ENCODE data around the gene PROK2.

PROK2 gene

GRCh38 chr3:71760140-71760539 lies 24.8 kb downstream of the PROK2 start:
- no peak for TF ChIP-seq CTCF (IDR thresholded peaks at IDR 0.05; ENCODE audit: insufficient read depth, low read length, poor library complexity, severe bottlenecking)
- TF ChIP-seq EZH2phosphoT487 (conservative IDR thresholded peaks at IDR 0.05; ENCODE audit: low read length): no peak
- Histone ChIP-seq H3K4me3 (ENCODE audit: insufficient read depth, low read length, poor library complexity, severe bottlenecking) (no peak overlapping the region), H2AFZ (ENCODE audit: low read depth, low read length, severe bottlenecking) (no peak overlapping the region), H3K27ac (ENCODE audit: low read depth, low read length) (no peak overlapping the region), H4K20me1 (ENCODE audit: low read depth, low read length) (no peaks in the 10 kb centered on the region), H3F3A (ENCODE audit: insufficient read depth) (no peaks in the 10 kb centered on the region), H3K4me2 (ENCODE audit: low read depth, low read length, poor library complexity, severe bottlenecking) (no peak overlapping the region), H3K9me3 (ENCODE audit: insufficient read depth, low read length) (no peaks in the 10 kb centered on the region), H3K36me3 (ENCODE audit: low read length) (no peaks in the 10 kb centered on the region), H3K9ac (ENCODE audit: low read length) (no peak overlapping the region), H3K79me2 (ENCODE audit: insufficient read depth, low read length) (no peaks in the 10 kb centered on the region), H3K9me2 (replicated peaks; ENCODE audit: insufficient read depth, low read length) (no peaks in the 10 kb centered on the region), H3K27me3 (ENCODE audit: low read length) (no peaks in the 10 kb centered on the region)

GRCh38 chr3:71759401-71759800 lies 25.5 kb downstream of the PROK2 start:
- no peaks in the 10 kb centered on the region for H4K20me1 ChIP-seq (ENCODE audit: low read depth, low read length)
- no peak overlapping the region for H2AFZ ChIP-seq (ENCODE audit: low read depth, low read length, severe bottlenecking)
- H3K9me3 ChIP-seq (ENCODE audit: insufficient read depth, low read length): no peaks in the 10 kb centered on the region
- H3K27me3 ChIP-seq (ENCODE audit: low read length): no peaks in the 10 kb centered on the region
- no peak overlapping the region for H3K4me3 ChIP-seq (ENCODE audit: insufficient read depth, low read length, poor library complexity, severe bottlenecking)
- TF ChIP-seq EZH2phosphoT487 (conservative IDR thresholded peaks at IDR 0.05; ENCODE audit: low read length) (no peak), CTCF (IDR thresholded peaks at IDR 0.05; ENCODE audit: insufficient read depth, low read length, poor library complexity, severe bottlenecking) (no peak)
- no peak overlapping the region for H3K27ac ChIP-seq (ENCODE audit: low read depth, low read length)
- no peak overlapping the region for H3K9ac ChIP-seq (ENCODE audit: low read length)
- no peaks in the 10 kb centered on the region for H3K36me3 ChIP-seq (ENCODE audit: low read length)
- H3K79me2 ChIP-seq (ENCODE audit: insufficient read depth, low read length): no peaks in the 10 kb centered on the region
- H3K4me2 ChIP-seq (ENCODE audit: low read depth, low read length, poor library complexity, severe bottlenecking): no peak overlapping the region
- no peaks in the 10 kb centered on the region for H3K9me2 ChIP-seq (replicated peaks; ENCODE audit: insufficient read depth, low read length)
- no peaks in the 10 kb centered on the region for H3F3A ChIP-seq (ENCODE audit: insufficient read depth)

- H3K27me3 ChIP-seq (ENCODE audit: low read length): no peaks in the 10 kb centered on the region
- H3F3A ChIP-seq (ENCODE audit: insufficient read depth): no peaks in the 10 kb centered on the region
- H3K27ac ChIP-seq (ENCODE audit: low read depth, low read length): no peak overlapping the region
- H3K4me2 ChIP-seq (ENCODE audit: low read depth, low read length, poor library complexity, severe bottlenecking): no peak overlapping the region
- no peaks in the 10 kb centered on the region for H4K20me1 ChIP-seq (ENCODE audit: low read depth, low read length)
- H3K79me2 ChIP-seq (ENCODE audit: insufficient read depth, low read length): no peaks in the 10 kb centered on the region
- no peak overlapping the region for H2AFZ ChIP-seq (ENCODE audit: low read depth, low read length, severe bottlenecking)
- H3K4me3 ChIP-seq (ENCODE audit: insufficient read depth, low read length, poor library complexity, severe bottlenecking): no peak overlapping the region
- no peaks in the 10 kb centered on the region for H3K9me2 ChIP-seq (replicated peaks; ENCODE audit: insufficient read depth, low read length)
- H3K9ac ChIP-seq (ENCODE audit: low read length): no peak overlapping the region
- no peaks in the 10 kb centered on the region for H3K9me3 ChIP-seq (ENCODE audit: insufficient read depth, low read length)
- TF ChIP-seq EZH2phosphoT487 (conservative IDR thresholded peaks at IDR 0.05; ENCODE audit: low read length) (no peak), CTCF (IDR thresholded peaks at IDR 0.05; ENCODE audit: insufficient read depth, low read length, poor library complexity, severe bottlenecking) (no peak)
- no peaks in the 10 kb centered on the region for H3K36me3 ChIP-seq (ENCODE audit: low read length)
These were observed 26.9 kb downstream of the PROK2 start for GRCh38 chr3:71758091-71758490.
